ENCODE measurements around the gene CHIC2. TPM values are rescaled to one million over a fixed set of nuclear protein-coding genes. Genes with fewer than 3 reads are reported as not detected.

Gene CHIC2
- total and polyA plus RNA-seq, 9 donors: 13.9 to 23.6 (median 18.7) TPM

DNA sequence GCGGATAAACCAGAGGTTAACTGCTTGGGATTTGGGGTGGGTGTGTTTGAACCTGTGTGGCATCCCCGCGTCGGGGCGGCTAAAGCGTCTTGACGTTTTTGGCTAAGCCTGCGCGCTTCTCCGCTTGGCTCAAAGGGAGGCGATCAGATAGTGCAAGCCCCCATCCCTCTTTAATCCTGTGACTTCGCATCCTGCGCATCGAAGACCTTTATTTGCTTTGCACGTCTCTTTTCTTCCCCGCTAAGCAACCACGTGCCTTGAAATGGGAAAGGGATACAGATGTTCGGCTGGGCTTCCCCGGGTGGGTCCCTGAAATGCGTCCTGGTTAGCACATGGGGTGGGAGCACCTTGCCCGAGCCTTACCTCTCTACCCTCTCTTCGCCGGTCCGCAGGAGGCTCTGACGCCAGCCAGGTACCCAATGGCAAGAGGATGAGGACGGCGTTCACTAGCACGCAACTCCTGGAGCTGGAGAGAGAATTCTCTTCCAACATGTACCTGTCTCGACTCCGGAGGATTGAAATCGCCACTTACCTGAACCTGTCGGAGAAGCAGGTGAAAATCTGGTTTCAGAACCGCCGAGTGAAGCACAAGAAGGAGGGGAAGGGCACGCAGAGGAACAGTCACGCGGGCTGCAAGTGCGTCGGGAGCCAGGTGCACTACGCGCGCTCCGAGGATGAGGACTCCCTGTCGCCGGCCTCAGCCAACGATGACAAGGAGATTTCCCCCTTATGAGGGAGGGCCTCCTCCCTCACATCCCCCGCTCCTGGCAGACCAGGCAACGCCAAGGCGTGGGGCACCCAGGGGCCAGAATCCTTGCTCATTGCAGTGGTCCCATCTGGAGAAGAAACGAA lies 37.0 kb upstream of the CHIC2 start:
- H3K27ac ChIP-seq (ENCODE audit: low read length): no peak overlapping the region
- peaks cover 91% of the 10 kb centered on the region for H3K27me3 ChIP-seq (ENCODE audit: control insufficient read depth, insufficient read depth, low read length)
- H3K4me1 ChIP-seq (ENCODE audit: control insufficient read depth, insufficient read depth, low read length): peaks cover 38% of the 10 kb centered on the region
- DNase-seq: no peak
- H3K36me3 ChIP-seq (ENCODE audit: control insufficient read depth, insufficient read depth, low read length): no peaks in the 10 kb centered on the region
- H3K4me3 ChIP-seq (ENCODE audit: low read length): no peak overlapping the region
- 1% methylated on average over 31 of the region's 50 CpGs for WGBS (ENCODE audit: insufficient coverage)
- H3K9me3 ChIP-seq (replicated peaks; ENCODE audit: control insufficient read depth, low read depth, low read length): no peaks in the 10 kb centered on the region

DNA sequence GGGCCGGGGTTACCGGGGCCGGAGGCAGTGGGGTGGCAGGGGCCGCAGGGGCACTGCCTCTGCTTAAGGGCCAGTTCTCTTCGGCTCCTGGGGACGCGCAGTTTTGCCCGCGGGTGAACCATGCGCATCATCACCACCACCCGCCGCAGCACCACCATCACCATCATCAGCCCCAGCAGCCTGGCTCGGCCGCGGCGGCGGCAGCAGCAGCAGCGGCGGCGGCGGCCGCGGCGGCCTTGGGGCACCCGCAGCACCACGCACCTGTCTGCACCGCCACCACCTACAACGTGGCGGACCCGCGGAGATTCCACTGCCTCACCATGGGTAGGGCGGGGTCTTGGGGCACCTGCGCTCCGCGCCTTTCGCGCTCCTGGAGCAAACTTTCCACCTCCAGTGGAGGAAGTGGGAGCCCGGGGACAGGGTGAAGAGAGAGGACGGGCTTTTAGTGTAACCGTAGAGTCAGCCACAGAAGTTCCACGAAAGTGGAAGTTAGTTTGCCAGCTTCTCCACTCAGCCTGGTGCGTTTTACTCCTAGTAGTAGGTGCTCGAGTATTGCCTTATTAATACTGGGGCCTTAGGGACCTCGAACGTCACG lies 36.3 kb upstream of the CHIC2 start:
- DNase-seq: no peak
- Histone ChIP-seq H3K27ac (ENCODE audit: low read length) (no peak overlapping the region), H3K9me3 (replicated peaks; ENCODE audit: control insufficient read depth, low read depth, low read length) (no peaks in the 10 kb centered on the region), H3K27me3 (ENCODE audit: control insufficient read depth, insufficient read depth, low read length) (peaks cover 92% of the 10 kb centered on the region), H3K4me3 (ENCODE audit: low read length) (no peak overlapping the region), H3K4me1 (ENCODE audit: control insufficient read depth, insufficient read depth, low read length) (peaks cover 38% of the 10 kb centered on the region), H3K36me3 (ENCODE audit: control insufficient read depth, insufficient read depth, low read length) (no peaks in the 10 kb centered on the region)
- 1% methylated on average over 26 of the region's 46 CpGs for WGBS (ENCODE audit: insufficient coverage)

DNA sequence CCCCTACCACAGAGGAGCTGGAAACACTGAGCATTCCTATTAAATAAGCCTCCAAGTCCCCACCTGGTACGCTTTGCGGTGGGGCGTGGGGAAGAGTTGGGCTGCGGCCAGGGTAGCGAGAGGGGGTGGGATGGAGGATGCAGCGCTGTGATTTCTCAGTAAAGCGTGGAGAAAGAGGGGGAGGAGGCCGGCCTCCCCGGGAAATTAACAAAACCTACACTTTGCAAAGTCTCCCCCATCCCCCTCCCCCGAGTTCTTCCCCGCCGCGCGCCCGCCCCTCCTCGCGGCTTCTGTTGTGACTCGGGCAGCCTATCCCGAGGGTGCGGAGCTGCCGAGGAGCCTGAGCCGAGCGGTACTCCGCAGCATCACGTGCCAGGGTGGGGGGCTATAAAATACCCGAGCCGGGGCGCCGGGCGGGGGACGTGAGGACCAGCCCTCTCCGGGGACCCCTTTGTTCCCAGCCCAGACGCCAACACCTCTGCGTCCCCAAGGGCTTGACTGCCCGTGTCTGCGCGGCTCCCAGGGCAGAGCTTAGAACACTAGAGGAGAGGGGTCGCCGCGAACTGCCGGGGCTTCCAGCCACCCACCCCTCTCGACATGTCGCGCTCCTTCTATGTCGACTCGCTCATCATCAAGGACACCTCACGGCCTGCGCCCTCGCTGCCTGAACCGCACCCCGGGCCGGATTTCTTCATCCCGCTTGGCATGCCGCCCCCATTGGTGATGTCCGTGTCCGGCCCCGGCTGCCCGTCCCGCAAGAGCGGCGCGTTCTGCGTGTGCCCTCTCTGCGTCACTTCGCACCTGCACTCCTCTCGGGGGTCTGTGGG lies 35.6 kb upstream of the CHIC2 start, which contains the start of gene GSX2:
TSS of gene GSX2 (plus strand) at position 416 of the 827 bp plus-strand sequence. CDS start at position 598, 182 bp downstream.
- Histone ChIP-seq H3K9me3 (replicated peaks; ENCODE audit: control insufficient read depth, low read depth, low read length) (no peaks in the 10 kb centered on the region), H3K4me3 (ENCODE audit: low read length) (peak within 1 kb of the TSS; percentile 15), H3K27ac (ENCODE audit: low read length) (no peak within 1 kb of the TSS), H3K4me1 (ENCODE audit: control insufficient read depth, insufficient read depth, low read length) (peaks cover 38% of the 10 kb centered on the region), H3K36me3 (ENCODE audit: control insufficient read depth, insufficient read depth, low read length) (no peaks in the 10 kb centered on the region), H3K27me3 (ENCODE audit: control insufficient read depth, insufficient read depth, low read length) (peaks cover 92% of the 10 kb centered on the region)
- under 1% methylated on average over 57 of the region's 66 CpGs for WGBS (ENCODE audit: insufficient coverage)
- DNase-seq: no peak

DNA sequence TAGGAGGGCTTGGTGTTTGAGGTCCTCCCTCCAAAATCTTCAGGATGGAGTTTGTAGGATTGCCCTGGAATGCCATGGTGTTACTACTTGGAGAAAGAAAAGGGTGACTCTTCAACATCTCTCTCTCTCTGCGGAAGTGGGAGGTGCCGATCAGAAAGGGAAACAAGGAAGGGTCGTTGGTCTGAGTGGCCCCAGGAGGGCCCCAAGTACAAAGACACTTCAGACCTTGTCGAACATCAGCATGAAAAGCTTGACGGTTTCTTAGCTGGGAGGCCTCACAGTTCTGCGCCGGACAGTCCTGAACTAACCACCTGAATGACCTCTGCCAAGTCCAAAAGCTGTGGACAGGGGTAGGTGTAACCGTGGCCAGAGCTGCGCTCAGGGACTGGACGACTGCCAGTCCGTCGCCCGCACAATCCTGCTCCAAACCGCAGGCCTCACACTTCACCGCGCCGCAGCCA lies 34.9 kb upstream of the CHIC2 start:
- H3K4me1 ChIP-seq (ENCODE audit: control insufficient read depth, insufficient read depth, low read length): peaks cover 38% of the 10 kb centered on the region
- no peak overlapping the region for H3K27ac ChIP-seq (ENCODE audit: low read length)
- 0% methylated on average over 2 of the region's 17 CpGs for WGBS (ENCODE audit: insufficient coverage)
- no peaks in the 10 kb centered on the region for H3K9me3 ChIP-seq (replicated peaks; ENCODE audit: control insufficient read depth, low read depth, low read length)
- H3K27me3 ChIP-seq (ENCODE audit: control insufficient read depth, insufficient read depth, low read length): peaks cover 94% of the 10 kb centered on the region
- H3K36me3 ChIP-seq (ENCODE audit: control insufficient read depth, insufficient read depth, low read length): no peaks in the 10 kb centered on the region
- no peak for DNase-seq
- no peak overlapping the region for H3K4me3 ChIP-seq (ENCODE audit: low read length)

DNA sequence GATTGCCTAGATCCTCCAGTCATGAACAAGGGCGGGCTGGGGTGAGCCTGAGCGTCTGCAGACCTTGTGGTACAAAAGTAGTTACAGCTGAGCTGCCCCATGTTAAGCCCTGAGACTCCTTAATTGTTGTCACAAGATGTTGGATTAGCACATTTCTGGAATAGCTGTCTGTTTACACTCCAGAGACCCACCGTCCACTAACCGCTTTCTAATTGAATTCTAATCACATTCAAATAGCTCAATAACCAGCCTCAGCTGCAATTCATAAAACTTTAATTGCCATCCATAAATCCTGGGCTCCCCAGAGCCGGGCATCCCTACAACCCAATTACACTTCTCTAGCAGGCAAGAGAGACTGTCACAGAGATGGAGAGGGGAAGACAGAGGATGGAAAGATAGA lies 34.0 kb upstream of the CHIC2 start:
- peaks cover 30% of the 10 kb centered on the region for H3K4me1 ChIP-seq (ENCODE audit: control insufficient read depth, insufficient read depth, low read length)
- peaks cover 94% of the 10 kb centered on the region for H3K27me3 ChIP-seq (ENCODE audit: control insufficient read depth, insufficient read depth, low read length)
- WGBS (ENCODE audit: insufficient coverage): 18% methylated on average over 3 of the region's 5 CpGs
- no peak overlapping the region for H3K27ac ChIP-seq (ENCODE audit: low read length)
- H3K4me3 ChIP-seq (ENCODE audit: low read length): no peak overlapping the region
- no peak for DNase-seq
- H3K9me3 ChIP-seq (replicated peaks; ENCODE audit: control insufficient read depth, low read depth, low read length): no peaks in the 10 kb centered on the region
- no peaks in the 10 kb centered on the region for H3K36me3 ChIP-seq (ENCODE audit: control insufficient read depth, insufficient read depth, low read length)

DNA sequence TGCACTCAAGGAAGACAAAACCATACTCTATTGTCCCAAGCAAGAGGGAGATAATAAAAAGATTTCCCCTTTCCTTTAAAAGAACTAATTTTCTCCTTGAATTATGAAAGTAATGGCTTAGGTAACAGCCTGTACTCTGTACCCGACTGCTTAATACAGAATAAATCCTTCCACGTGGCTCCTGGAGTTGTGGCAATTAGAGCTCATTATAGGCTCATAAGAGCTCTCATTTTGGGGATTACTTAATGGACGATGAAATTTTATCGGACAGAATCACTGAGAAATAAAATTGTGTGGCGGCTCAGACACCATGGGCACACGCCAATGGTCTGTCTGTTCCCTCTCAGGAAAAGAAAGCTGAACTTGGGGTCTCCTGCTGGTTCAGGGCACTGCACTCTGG lies 32.7 kb upstream of the CHIC2 start:
- Histone ChIP-seq H3K27me3 (ENCODE audit: control insufficient read depth, insufficient read depth, low read length) (peaks cover 98% of the 10 kb centered on the region), H3K4me1 (ENCODE audit: control insufficient read depth, insufficient read depth, low read length) (peaks cover 30% of the 10 kb centered on the region), H3K4me3 (ENCODE audit: low read length) (no peak overlapping the region), H3K36me3 (ENCODE audit: control insufficient read depth, insufficient read depth, low read length) (no peaks in the 10 kb centered on the region), H3K27ac (ENCODE audit: low read length) (no peak overlapping the region), H3K9me3 (replicated peaks; ENCODE audit: control insufficient read depth, low read depth, low read length) (no peaks in the 10 kb centered on the region)
- no peak for DNase-seq
- 58% methylated on average over 4 of the region's 6 CpGs for WGBS (ENCODE audit: insufficient coverage)

DNA sequence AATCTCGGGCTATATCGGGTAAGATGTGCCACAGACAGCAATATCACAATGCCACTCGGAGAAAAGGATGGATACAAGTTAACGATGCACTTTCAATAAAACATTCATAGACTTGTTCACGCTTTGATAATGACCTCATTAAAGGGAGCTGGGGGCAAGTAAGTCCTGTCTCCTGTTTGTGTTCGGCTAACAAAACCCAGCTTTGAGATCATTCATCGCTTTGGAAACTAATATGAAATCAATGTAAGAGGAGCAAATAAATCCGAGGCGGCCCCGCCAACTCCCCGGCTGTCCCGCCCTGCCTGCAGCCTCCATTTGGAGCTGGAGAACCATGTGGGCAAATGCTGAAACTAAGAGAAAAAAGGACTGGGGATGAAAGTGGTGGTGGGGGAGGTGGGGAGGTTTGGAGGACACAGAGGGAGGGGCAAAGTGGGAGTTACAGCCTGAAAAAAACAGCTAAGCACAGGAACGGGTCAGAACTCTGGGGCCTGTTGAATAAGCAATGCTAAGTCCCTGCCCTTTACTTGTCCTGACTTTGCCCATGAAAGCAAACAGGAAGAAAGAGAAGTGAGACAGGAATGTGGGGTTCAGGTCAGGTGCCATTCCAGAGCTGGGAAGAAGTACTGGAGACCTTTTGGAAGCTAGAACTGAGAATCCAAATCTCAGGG lies 32.0 kb upstream of the CHIC2 start:
- H3K4me1 ChIP-seq (ENCODE audit: control insufficient read depth, insufficient read depth, low read length): peaks cover 34% of the 10 kb centered on the region
- H3K27me3 ChIP-seq (ENCODE audit: control insufficient read depth, insufficient read depth, low read length): peaks cover 98% of the 10 kb centered on the region
- H3K4me3 ChIP-seq (ENCODE audit: low read length): no peak overlapping the region
- H3K27ac ChIP-seq (ENCODE audit: low read length): no peak overlapping the region
- no peaks in the 10 kb centered on the region for H3K36me3 ChIP-seq (ENCODE audit: control insufficient read depth, insufficient read depth, low read length)
- H3K9me3 ChIP-seq (replicated peaks; ENCODE audit: control insufficient read depth, low read depth, low read length): no peaks in the 10 kb centered on the region
- DNase-seq: no peak
- 31% methylated on average over 8 of the region's 13 CpGs for WGBS (ENCODE audit: insufficient coverage)

DNA sequence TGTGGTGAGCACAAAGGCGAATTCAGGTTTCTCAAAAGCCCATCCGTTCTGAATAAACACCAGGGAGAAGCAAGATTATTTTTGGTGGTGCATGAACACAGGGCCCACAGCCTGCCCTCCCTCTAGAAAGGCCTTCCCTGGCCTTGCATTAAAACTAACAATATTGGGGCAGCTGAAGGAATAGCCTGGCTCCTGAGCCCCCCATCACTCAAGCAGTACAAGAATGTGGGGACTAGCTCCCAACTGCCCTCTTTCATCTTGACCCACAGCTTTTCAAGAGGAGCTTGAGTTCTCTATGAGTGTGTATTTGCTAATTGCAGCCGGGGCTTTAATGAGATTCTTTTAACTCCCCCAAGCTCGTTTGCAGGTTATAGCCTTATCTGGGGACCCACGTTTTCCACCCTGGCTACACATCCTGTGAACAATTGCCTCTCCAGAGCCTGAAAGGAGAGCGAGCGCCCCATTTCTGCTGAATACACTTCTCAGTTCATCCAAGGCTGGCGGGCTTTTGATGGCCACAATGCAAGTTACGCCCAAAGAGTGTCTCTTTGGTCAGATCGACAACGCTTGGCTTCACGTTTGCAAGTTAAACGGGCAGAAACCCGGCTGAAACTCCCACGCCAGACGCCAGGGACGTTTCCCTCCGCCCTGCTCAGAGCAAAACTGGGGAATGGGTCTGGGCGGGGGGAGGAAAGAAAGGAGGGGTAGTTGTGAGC lies 30.9 kb upstream of the CHIC2 start:
- peaks cover 29% of the 10 kb centered on the region for H3K4me1 ChIP-seq (ENCODE audit: control insufficient read depth, insufficient read depth, low read length)
- H3K27ac ChIP-seq (ENCODE audit: low read length): no peak overlapping the region
- no peak for DNase-seq
- 37% methylated on average over 14 of the region's 19 CpGs for WGBS (ENCODE audit: insufficient coverage)
- no peaks in the 10 kb centered on the region for H3K36me3 ChIP-seq (ENCODE audit: control insufficient read depth, insufficient read depth, low read length)
- no peak overlapping the region for H3K4me3 ChIP-seq (ENCODE audit: low read length)
- peaks cover 97% of the 10 kb centered on the region for H3K27me3 ChIP-seq (ENCODE audit: control insufficient read depth, insufficient read depth, low read length)
- no peaks in the 10 kb centered on the region for H3K9me3 ChIP-seq (replicated peaks; ENCODE audit: control insufficient read depth, low read depth, low read length)

DNA sequence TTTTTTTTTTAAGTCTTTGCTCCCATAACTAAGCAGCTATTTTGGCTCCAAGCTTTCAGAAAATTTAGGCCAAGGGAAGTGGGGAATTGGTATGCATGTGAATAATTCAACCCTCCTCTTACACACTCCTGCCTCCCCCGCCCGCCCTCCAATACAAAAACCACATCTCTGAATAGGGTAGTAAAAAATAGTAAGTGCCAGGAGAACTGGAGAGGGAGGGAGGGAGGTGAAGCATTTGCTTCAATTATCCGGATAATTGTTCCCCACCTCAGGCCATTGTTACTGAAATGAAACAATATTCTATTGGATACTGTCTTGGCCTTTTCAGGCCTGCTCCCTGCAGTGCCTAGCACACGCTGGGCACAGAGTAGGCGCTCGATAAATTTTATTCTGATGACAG lies 30.0 kb upstream of the CHIC2 start:
- Histone ChIP-seq H3K9me3 (replicated peaks; ENCODE audit: control insufficient read depth, low read depth, low read length) (no peaks in the 10 kb centered on the region), H3K4me1 (ENCODE audit: control insufficient read depth, insufficient read depth, low read length) (peaks cover 21% of the 10 kb centered on the region), H3K27me3 (ENCODE audit: control insufficient read depth, insufficient read depth, low read length) (peaks cover 92% of the 10 kb centered on the region), H3K36me3 (ENCODE audit: control insufficient read depth, insufficient read depth, low read length) (no peaks in the 10 kb centered on the region), H3K4me3 (ENCODE audit: low read length) (no peak overlapping the region), H3K27ac (ENCODE audit: low read length) (no peak overlapping the region)
- WGBS (ENCODE audit: insufficient coverage): 41% methylated on average over 3 of the region's 6 CpGs
- DNase-seq: no peak
